ENCODE data around the gene ZNF280C.

ZNF280C gene

GRCh38 chrX:130261296-130261893 is 7.3 kb downstream of the ZNF280C start:
- no peak overlapping the region for H3K4me3 ChIP-seq (ENCODE audit: low read depth, low read length)
- in situ Hi-C loops (cut with HindIII; ENCODE audit: low sequenced_read_pairs): no loop called here
- DNase-seq (ENCODE audit: low read depth): no peak
- TF ChIP-seq CTCF (IDR thresholded peaks at IDR 0.05; ENCODE audit: low read depth, low read length, missing control alignments): no peak

GRCh38 chrX:130260316-130260715 is 8.4 kb downstream of the ZNF280C start:
- in situ Hi-C loops (cut with HindIII; ENCODE audit: low sequenced_read_pairs): no loop called here
- DNase-seq (ENCODE audit: low read depth): no peak

GRCh38 chrX:130253916-130254315 is 14.8 kb downstream of the ZNF280C start:
- DNase-seq (ENCODE audit: low read depth): no peak
- in situ Hi-C loops (cut with HindIII; ENCODE audit: low sequenced_read_pairs): no loop called here
- no peak for TF ChIP-seq CTCF (IDR thresholded peaks at IDR 0.05; ENCODE audit: low read depth, low read length, missing control alignments)
- H3K4me3 ChIP-seq (ENCODE audit: low read depth, low read length): no peak overlapping the region

More at GRCh38 chrX:130260316-130260715, 8.4 kb downstream of the ZNF280C start:
- no peak overlapping the region for H3K4me3 ChIP-seq (ENCODE audit: low read depth, low read length)
- TF ChIP-seq CTCF (IDR thresholded peaks at IDR 0.05; ENCODE audit: low read depth, low read length, missing control alignments): no peak

- in situ Hi-C loops (cut with HindIII; ENCODE audit: low sequenced_read_pairs): no loop called here
- TF ChIP-seq CTCF (IDR thresholded peaks at IDR 0.05; ENCODE audit: low read depth, low read length, missing control alignments): no peak
These were observed 17.0 kb downstream of the ZNF280C start for GRCh38 chrX:130251671-130252070.

GRCh38 chrX:130247996-130248395 is 20.7 kb downstream of the ZNF280C start:
- no peak for TF ChIP-seq CTCF (IDR thresholded peaks at IDR 0.05; ENCODE audit: low read depth, low read length, missing control alignments)
- H3K4me3 ChIP-seq (ENCODE audit: low read depth, low read length): no peak overlapping the region
- DNase-seq (ENCODE audit: low read depth): no peak
- in situ Hi-C loops (cut with HindIII; ENCODE audit: low sequenced_read_pairs): no loop called here

More at GRCh38 chrX:130251671-130252070, 17.0 kb downstream of the ZNF280C start:
- no peak overlapping the region for H3K4me3 ChIP-seq (ENCODE audit: low read depth, low read length)
- no peak for DNase-seq (ENCODE audit: low read depth)

GRCh38 chrX:130246084-130246483 is 22.6 kb downstream of the ZNF280C start:
- TF ChIP-seq CTCF (IDR thresholded peaks at IDR 0.05; ENCODE audit: low read depth, low read length, missing control alignments): no peak
- in situ Hi-C loops (cut with HindIII; ENCODE audit: low sequenced_read_pairs): no loop called here

More at GRCh38 chrX:130246084-130246483, 22.6 kb downstream of the ZNF280C start:
- DNase-seq (ENCODE audit: low read depth): no peak
- H3K4me3 ChIP-seq (ENCODE audit: low read depth, low read length): no peak overlapping the region
